OCI-LY3 (cell line): ENCODE data around the gene SIK3.

Experiments used
- EZH2phosphoT487 ChIP-seq: fragments of 200-600 bp; shearing (Covaris generic); IDR thresholded peaks from 2 replicates; pipeline ENCODE4 v1.6.1; 2018; ENCODE audit warnings: antibody characterized with exemption, mixed run types, low read depth
- TF ChIP-seq, protein P1 (sequence below): fragments of 200-600, 300-600 bp; sonication (generic); IDR thresholded peaks from 2 replicates; pipeline ENCODE4 v1.5.1; 2014; ENCODE audit warnings: antibody characterized with exemption, low read length, low read depth

- no peak for TF ChIP-seq EZH2phosphoT487
- TF ChIP-seq, protein P1, sequence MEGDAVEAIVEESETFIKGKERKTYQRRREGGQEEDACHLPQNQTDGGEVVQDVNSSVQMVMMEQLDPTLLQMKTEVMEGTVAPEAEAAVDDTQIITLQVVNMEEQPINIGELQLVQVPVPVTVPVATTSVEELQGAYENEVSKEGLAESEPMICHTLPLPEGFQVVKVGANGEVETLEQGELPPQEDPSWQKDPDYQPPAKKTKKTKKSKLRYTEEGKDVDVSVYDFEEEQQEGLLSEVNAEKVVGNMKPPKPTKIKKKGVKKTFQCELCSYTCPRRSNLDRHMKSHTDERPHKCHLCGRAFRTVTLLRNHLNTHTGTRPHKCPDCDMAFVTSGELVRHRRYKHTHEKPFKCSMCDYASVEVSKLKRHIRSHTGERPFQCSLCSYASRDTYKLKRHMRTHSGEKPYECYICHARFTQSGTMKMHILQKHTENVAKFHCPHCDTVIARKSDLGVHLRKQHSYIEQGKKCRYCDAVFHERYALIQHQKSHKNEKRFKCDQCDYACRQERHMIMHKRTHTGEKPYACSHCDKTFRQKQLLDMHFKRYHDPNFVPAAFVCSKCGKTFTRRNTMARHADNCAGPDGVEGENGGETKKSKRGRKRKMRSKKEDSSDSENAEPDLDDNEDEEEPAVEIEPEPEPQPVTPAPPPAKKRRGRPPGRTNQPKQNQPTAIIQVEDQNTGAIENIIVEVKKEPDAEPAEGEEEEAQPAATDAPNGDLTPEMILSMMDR: no peak
Measured at GRCh38 chr11:117026593-117027330, 71.5 kb downstream of the SIK3 start.
